ENCODE results near the gene XIRP2.
"Not testable (repeated sequence)": the region's sequence is repeated elsewhere in the genome, so short reads cannot be mapped to it uniquely, and the experiment has no call there.

XIRP2 gene

GRCh38 chr2:167015806-167016205, 127.5 kb downstream of the XIRP2 start:
- Histone ChIP-seq H3K4me1 (ENCODE audit: control insufficient read depth, insufficient read depth, low read length, poor library complexity, severe bottlenecking) (no peaks in the 10 kb centered on the region), H3K27ac (ENCODE audit: insufficient read depth, low read length, poor library complexity, severe bottlenecking) (no peak overlapping the region), H3K4me3 (ENCODE audit: insufficient read depth, low read depth, low read length, poor library complexity, severe bottlenecking) (no peak overlapping the region)

GRCh38 chr2:167017021-167017420, 128.7 kb downstream of the XIRP2 start:
- no peak for DNase-seq

More at GRCh38 chr2:167015806-167016205, 127.5 kb downstream of the XIRP2 start:
- Histone ChIP-seq H3K9me3 (ENCODE audit: control insufficient read depth, low read length) (no peaks in the 10 kb centered on the region), H3K27me3 (replicated peaks; ENCODE audit: control insufficient read depth, insufficient read depth, low read length, poor library complexity, severe bottlenecking) (no peaks in the 10 kb centered on the region), H3K36me3 (ENCODE audit: control insufficient read depth, insufficient read depth, low read length) (no peaks in the 10 kb centered on the region)
- DNase-seq = no peak

GRCh38 chr2:167018590-167018989, 130.3 kb downstream of the XIRP2 start:
- DNase-seq = no peak
- H3K36me3 ChIP-seq (ENCODE audit: control insufficient read depth, insufficient read depth, low read length) = no peaks in the 10 kb centered on the region
- no peaks in the 10 kb centered on the region for H3K9me3 ChIP-seq (ENCODE audit: control insufficient read depth, low read length)
- no peaks in the 10 kb centered on the region for H3K4me1 ChIP-seq (ENCODE audit: control insufficient read depth, insufficient read depth, low read length, poor library complexity, severe bottlenecking)
- H3K4me3 ChIP-seq (ENCODE audit: insufficient read depth, low read depth, low read length, poor library complexity, severe bottlenecking) = no peak overlapping the region
- no peaks in the 10 kb centered on the region for H3K27me3 ChIP-seq (replicated peaks; ENCODE audit: control insufficient read depth, insufficient read depth, low read length, poor library complexity, severe bottlenecking)
- H3K27ac ChIP-seq (ENCODE audit: insufficient read depth, low read length, poor library complexity, severe bottlenecking) = no peak overlapping the region

More at GRCh38 chr2:167017021-167017420, 128.7 kb downstream of the XIRP2 start:
- H3K4me1 ChIP-seq (ENCODE audit: control insufficient read depth, insufficient read depth, low read length, poor library complexity, severe bottlenecking) = no peaks in the 10 kb centered on the region
- no peak overlapping the region for H3K27ac ChIP-seq (ENCODE audit: insufficient read depth, low read length, poor library complexity, severe bottlenecking)
- no peaks in the 10 kb centered on the region for H3K9me3 ChIP-seq (ENCODE audit: control insufficient read depth, low read length)
- H3K4me3 ChIP-seq (ENCODE audit: insufficient read depth, low read depth, low read length, poor library complexity, severe bottlenecking) = no peak overlapping the region
- H3K27me3 ChIP-seq (replicated peaks; ENCODE audit: control insufficient read depth, insufficient read depth, low read length, poor library complexity, severe bottlenecking) = no peaks in the 10 kb centered on the region
- no peaks in the 10 kb centered on the region for H3K36me3 ChIP-seq (ENCODE audit: control insufficient read depth, insufficient read depth, low read length)

- Histone ChIP-seq H3K27ac (ENCODE audit: insufficient read depth, low read length, poor library complexity, severe bottlenecking) (no peak overlapping the region), H3K36me3 (ENCODE audit: control insufficient read depth, insufficient read depth, low read length) (no peaks in the 10 kb centered on the region), H3K27me3 (replicated peaks; ENCODE audit: control insufficient read depth, insufficient read depth, low read length, poor library complexity, severe bottlenecking) (no peaks in the 10 kb centered on the region), H3K4me1 (ENCODE audit: control insufficient read depth, insufficient read depth, low read length, poor library complexity, severe bottlenecking) (no peaks in the 10 kb centered on the region), H3K9me3 (ENCODE audit: control insufficient read depth, low read length) (no peaks in the 10 kb centered on the region), H3K4me3 (ENCODE audit: insufficient read depth, low read depth, low read length, poor library complexity, severe bottlenecking) (no peak overlapping the region)
- no peak for DNase-seq
Observed at GRCh38 chr2:167028503-167028902, 140.2 kb downstream of the XIRP2 start.

- not testable (repeated sequence) for H3K9me3 ChIP-seq (ENCODE audit: control insufficient read depth, low read length); H3K27me3 ChIP-seq (replicated peaks; ENCODE audit: control insufficient read depth, insufficient read depth, low read length, poor library complexity, severe bottlenecking); H3K4me1 ChIP-seq (ENCODE audit: control insufficient read depth, insufficient read depth, low read length, poor library complexity, severe bottlenecking); H3K36me3 ChIP-seq (ENCODE audit: control insufficient read depth, insufficient read depth, low read length); DNase-seq; H3K27ac ChIP-seq (ENCODE audit: insufficient read depth, low read length, poor library complexity, severe bottlenecking); H3K4me3 ChIP-seq (ENCODE audit: insufficient read depth, low read depth, low read length, poor library complexity, severe bottlenecking)
Observed at GRCh38 chr2:167034976-167035375, 146.7 kb downstream of the XIRP2 start.

- Histone ChIP-seq H3K36me3 (ENCODE audit: control insufficient read depth, insufficient read depth, low read length) (no peaks in the 10 kb centered on the region), H3K27me3 (replicated peaks; ENCODE audit: control insufficient read depth, insufficient read depth, low read length, poor library complexity, severe bottlenecking) (no peaks in the 10 kb centered on the region), H3K4me3 (ENCODE audit: insufficient read depth, low read depth, low read length, poor library complexity, severe bottlenecking) (no peak overlapping the region), H3K27ac (ENCODE audit: insufficient read depth, low read length, poor library complexity, severe bottlenecking) (no peak overlapping the region), H3K4me1 (ENCODE audit: control insufficient read depth, insufficient read depth, low read length, poor library complexity, severe bottlenecking) (no peaks in the 10 kb centered on the region), H3K9me3 (ENCODE audit: control insufficient read depth, low read length) (no peaks in the 10 kb centered on the region)
- no peak for DNase-seq
Observed at GRCh38 chr2:167048829-167049228, 160.5 kb downstream of the XIRP2 start.

- H3K27ac ChIP-seq (ENCODE audit: insufficient read depth, low read length, poor library complexity, severe bottlenecking) = no peak overlapping the region
Observed at GRCh38 chr2:167049659-167050058, 161.4 kb downstream of the XIRP2 start.

GRCh38 chr2:167052825-167053224, 164.5 kb downstream of the XIRP2 start:
- H3K27ac ChIP-seq (ENCODE audit: insufficient read depth, low read length, poor library complexity, severe bottlenecking) = no peak overlapping the region
- H3K4me3 ChIP-seq (ENCODE audit: insufficient read depth, low read depth, low read length, poor library complexity, severe bottlenecking) = no peak overlapping the region
- no peaks in the 10 kb centered on the region for H3K4me1 ChIP-seq (ENCODE audit: control insufficient read depth, insufficient read depth, low read length, poor library complexity, severe bottlenecking)
- no peaks in the 10 kb centered on the region for H3K9me3 ChIP-seq (ENCODE audit: control insufficient read depth, low read length)
- DNase-seq = no peak
- H3K36me3 ChIP-seq (ENCODE audit: control insufficient read depth, insufficient read depth, low read length) = no peaks in the 10 kb centered on the region
- H3K27me3 ChIP-seq (replicated peaks; ENCODE audit: control insufficient read depth, insufficient read depth, low read length, poor library complexity, severe bottlenecking) = no peaks in the 10 kb centered on the region

More at GRCh38 chr2:167049659-167050058, 161.4 kb downstream of the XIRP2 start:
- Histone ChIP-seq H3K4me1 (ENCODE audit: control insufficient read depth, insufficient read depth, low read length, poor library complexity, severe bottlenecking) (no peaks in the 10 kb centered on the region), H3K27me3 (replicated peaks; ENCODE audit: control insufficient read depth, insufficient read depth, low read length, poor library complexity, severe bottlenecking) (no peaks in the 10 kb centered on the region), H3K9me3 (ENCODE audit: control insufficient read depth, low read length) (no peaks in the 10 kb centered on the region), H3K36me3 (ENCODE audit: control insufficient read depth, insufficient read depth, low read length) (no peaks in the 10 kb centered on the region), H3K4me3 (ENCODE audit: insufficient read depth, low read depth, low read length, poor library complexity, severe bottlenecking) (no peak overlapping the region)
- DNase-seq = no peak

GRCh38 chr2:167054881-167055280, 166.6 kb downstream of the XIRP2 start:
- H3K27ac ChIP-seq (ENCODE audit: insufficient read depth, low read length, poor library complexity, severe bottlenecking) = no peak overlapping the region
- H3K4me1 ChIP-seq (ENCODE audit: control insufficient read depth, insufficient read depth, low read length, poor library complexity, severe bottlenecking) = no peaks in the 10 kb centered on the region
- DNase-seq = no peak
- H3K9me3 ChIP-seq (ENCODE audit: control insufficient read depth, low read length) = no peaks in the 10 kb centered on the region
- H3K36me3 ChIP-seq (ENCODE audit: control insufficient read depth, insufficient read depth, low read length) = no peaks in the 10 kb centered on the region
- H3K4me3 ChIP-seq (ENCODE audit: insufficient read depth, low read depth, low read length, poor library complexity, severe bottlenecking) = no peak overlapping the region
- no peaks in the 10 kb centered on the region for H3K27me3 ChIP-seq (replicated peaks; ENCODE audit: control insufficient read depth, insufficient read depth, low read length, poor library complexity, severe bottlenecking)

- Histone ChIP-seq H3K27ac (ENCODE audit: insufficient read depth, low read length, poor library complexity, severe bottlenecking) (no peak overlapping the region), H3K36me3 (ENCODE audit: control insufficient read depth, insufficient read depth, low read length) (no peaks in the 10 kb centered on the region), H3K9me3 (ENCODE audit: control insufficient read depth, low read length) (no peaks in the 10 kb centered on the region), H3K4me3 (ENCODE audit: insufficient read depth, low read depth, low read length, poor library complexity, severe bottlenecking) (no peak overlapping the region), H3K27me3 (replicated peaks; ENCODE audit: control insufficient read depth, insufficient read depth, low read length, poor library complexity, severe bottlenecking) (no peaks in the 10 kb centered on the region), H3K4me1 (ENCODE audit: control insufficient read depth, insufficient read depth, low read length, poor library complexity, severe bottlenecking) (no peaks in the 10 kb centered on the region)
- DNase-seq = no peak
Observed at GRCh38 chr2:167057446-167057845, 169.2 kb downstream of the XIRP2 start.

- no peaks in the 10 kb centered on the region for H3K9me3 ChIP-seq (ENCODE audit: control insufficient read depth, low read length)
- no peak overlapping the region for H3K27ac ChIP-seq (ENCODE audit: insufficient read depth, low read length, poor library complexity, severe bottlenecking)
- H3K4me1 ChIP-seq (ENCODE audit: control insufficient read depth, insufficient read depth, low read length, poor library complexity, severe bottlenecking) = no peaks in the 10 kb centered on the region
- H3K27me3 ChIP-seq (replicated peaks; ENCODE audit: control insufficient read depth, insufficient read depth, low read length, poor library complexity, severe bottlenecking) = no peaks in the 10 kb centered on the region
- H3K36me3 ChIP-seq (ENCODE audit: control insufficient read depth, insufficient read depth, low read length) = no peaks in the 10 kb centered on the region
- DNase-seq = no peak
- H3K4me3 ChIP-seq (ENCODE audit: insufficient read depth, low read depth, low read length, poor library complexity, severe bottlenecking) = no peak overlapping the region
Observed at GRCh38 chr2:167059173-167059572, 170.9 kb downstream of the XIRP2 start.

Measured in effector memory CD4-positive, alpha-beta T cell (primary cell).